ENCODE results near the gene PCNX1. TPM values are rescaled to one million over a fixed set of nuclear protein-coding genes. Genes with fewer than 3 reads are reported as not detected.
A peak's percentile ranks its signal among the peaks of the same experiment; 100 is the strongest.

PCNX1 gene
- total and polyA plus RNA-seq, 2 experiments from 2014 or later, result 10.0 to 64.2 TPM

GRCh38 chr14:70926235-70926830 is 19.1 kb downstream of the PCNX1 start:
- Histone ChIP-seq H3K4me1 (ENCODE audit: insufficient read depth) (no peaks in the 10 kb centered on the region), H3K9me2 (replicated peaks; ENCODE audit: insufficient read depth) (no peaks in the 10 kb centered on the region), H2AFZ (no peak overlapping the region), H3K27ac (no peak overlapping the region), H3K79me2 (peaks cover 100% of the 10 kb centered on the region), H3K27me3 (no peaks in the 10 kb centered on the region), H4K20me1 (ENCODE audit: insufficient read depth, poor library complexity, severe bottlenecking) (peaks cover 84% of the 10 kb centered on the region), H3K4me3 (no peak overlapping the region), H3K4me2 (no peak overlapping the region), H3K36me3 (replicated peaks; ENCODE audit: insufficient read depth, low read depth) (no peaks in the 10 kb centered on the region), H3K9me3 (ENCODE audit: low read depth) (no peaks in the 10 kb centered on the region)
- 81% methylated on average over 5 of the region's 5 CpGs for WGBS (ENCODE audit: low lambda C conversion rate, missing lambda C conversion rate)
- no peak for DNase-seq (ENCODE audit: low spot score)
- TF ChIP-seq EZH2phosphoT487 (IDR thresholded peaks at IDR 0.05; ENCODE audit: low read depth, severe bottlenecking, unreplicated experiment) (no peak), EZH2 (IDR thresholded peaks at IDR 0.05; ENCODE audit: borderline replicate concordance) (no peak), CTCF (IDR thresholded peaks at IDR 0.05; ENCODE audit: poor library complexity) (no peak)

GRCh38 chr14:70931008-70931407 is 23.7 kb downstream of the PCNX1 start:
- Histone ChIP-seq H3K4me1 (ENCODE audit: insufficient read depth) (peaks cover 6% of the 10 kb centered on the region), H3K36me3 (replicated peaks; ENCODE audit: insufficient read depth, low read depth) (no peaks in the 10 kb centered on the region), H3K27ac (no peak overlapping the region)

GRCh38 chr14:70934084-70934483 is 26.8 kb downstream of the PCNX1 start:
- Histone ChIP-seq H3K4me1 (ENCODE audit: insufficient read depth) (peaks cover 6% of the 10 kb centered on the region), H3K9me2 (replicated peaks; ENCODE audit: insufficient read depth) (no peaks in the 10 kb centered on the region), H3K27ac (peak overlapping the region; percentile 70), H3K27me3 (no peaks in the 10 kb centered on the region), H3K4me2 (peak overlapping the region; percentile 66), H3K36me3 (replicated peaks; ENCODE audit: insufficient read depth, low read depth) (no peaks in the 10 kb centered on the region), H3K9me3 (ENCODE audit: low read depth) (no peaks in the 10 kb centered on the region), H2AFZ (no peak overlapping the region), H4K20me1 (ENCODE audit: insufficient read depth, poor library complexity, severe bottlenecking) (peaks cover 49% of the 10 kb centered on the region), H3K79me2 (peaks cover 89% of the 10 kb centered on the region), H3K4me3 (no peak overlapping the region)
- TF ChIP-seq EZH2 (IDR thresholded peaks at IDR 0.05; ENCODE audit: borderline replicate concordance), result no peak
- no peak for TF ChIP-seq CTCF (IDR thresholded peaks at IDR 0.05; ENCODE audit: poor library complexity)
- no peak for TF ChIP-seq EZH2phosphoT487 (IDR thresholded peaks at IDR 0.05; ENCODE audit: low read depth, severe bottlenecking, unreplicated experiment)
- no peak for DNase-seq (ENCODE audit: low spot score)
- 92% methylated on average over 5 of the region's 5 CpGs for WGBS (ENCODE audit: low lambda C conversion rate, missing lambda C conversion rate)

More at GRCh38 chr14:70931008-70931407, 23.7 kb downstream of the PCNX1 start:
- peaks cover 73% of the 10 kb centered on the region for H4K20me1 ChIP-seq (ENCODE audit: insufficient read depth, poor library complexity, severe bottlenecking)
- H3K27me3 ChIP-seq, result no peaks in the 10 kb centered on the region
- no peak overlapping the region for H3K4me2 ChIP-seq
- no peak overlapping the region for H2AFZ ChIP-seq
- H3K79me2 ChIP-seq, result peaks cover 94% of the 10 kb centered on the region
- no peak overlapping the region for H3K4me3 ChIP-seq
- no peak for DNase-seq (ENCODE audit: low spot score)
- H3K9me2 ChIP-seq (replicated peaks; ENCODE audit: insufficient read depth), result no peaks in the 10 kb centered on the region
- no peaks in the 10 kb centered on the region for H3K9me3 ChIP-seq (ENCODE audit: low read depth)
- TF ChIP-seq EZH2 (IDR thresholded peaks at IDR 0.05; ENCODE audit: borderline replicate concordance) (no peak), CTCF (IDR thresholded peaks at IDR 0.05; ENCODE audit: poor library complexity) (no peak), EZH2phosphoT487 (IDR thresholded peaks at IDR 0.05; ENCODE audit: low read depth, severe bottlenecking, unreplicated experiment) (no peak)

Data from hepatocyte (in vitro differentiated cells).